NOMO-1 (cell line): ENCODE data around the gene RETREG1.
"Not testable (repeated sequence)": the region's sequence is repeated elsewhere in the genome, so short reads cannot be mapped to it uniquely, and the experiment has no call there.

Source experiments
- DNase-seq, 2 experiments: peaks; one replicate each; lab custom pipeline; 2025; ENCODE audit not compliant: unreplicated experiment in 2 of 2; lab: John Stamatoyannopoulos, UW

Gene RETREG1

GRCh38 chr5:16493261-16493660 lies 123.5 kb downstream of the RETREG1 start:
- DNase-seq, result no peak

GRCh38 chr5:16492398-16493140 lies 124.2 kb downstream of the RETREG1 start:
- no peak for DNase-seq

- DNase-seq, result no peak
Measured at GRCh38 chr5:16490911-16491310, 125.9 kb downstream of the RETREG1 start.

- DNase-seq, result peak; percentile 40 to 89
Measured at GRCh38 chr5:16489322-16489791, 127.4 kb downstream of the RETREG1 start.

GRCh38 chr5:16487456-16487855 lies 129.3 kb downstream of the RETREG1 start:
- no peak for DNase-seq

GRCh38 chr5:16486711-16487111 lies 130.1 kb downstream of the RETREG1 start:
- DNase-seq, result no peak

GRCh38 chr5:16485656-16486055 lies 131.1 kb downstream of the RETREG1 start:
- DNase-seq, result no peak

GRCh38 chr5:16484081-16484480 lies 132.7 kb downstream of the RETREG1 start:
- no peak for DNase-seq

GRCh38 chr5:16483361-16483760 lies 133.4 kb downstream of the RETREG1 start:
- no peak for DNase-seq

- no peak for DNase-seq
Measured at GRCh38 chr5:16482891-16483290, 133.9 kb downstream of the RETREG1 start.

GRCh38 chr5:16480821-16481538 lies 135.8 kb downstream of the RETREG1 start:
- no peak for DNase-seq

GRCh38 chr5:16480144-16480543 lies 136.7 kb downstream of the RETREG1 start:
- DNase-seq, result no peak

GRCh38 chr5:16477541-16477940 lies 139.3 kb downstream of the RETREG1 start:
- DNase-seq, result no peak

GRCh38 chr5:16476417-16476816 lies 140.4 kb downstream of the RETREG1 start:
- DNase-seq, result not testable (repeated sequence)

GRCh38 chr5:16471387-16471786 lies 145.4 kb downstream of the RETREG1 start:
- DNase-seq, result no peak

- DNase-seq, result no peak
Measured at GRCh38 chr5:16467363-16468219, 149.2 kb downstream of the RETREG1 start.

GRCh38 chr5:16465544-16466432 lies 151.0 kb downstream of the RETREG1 start, which contains the start of gene ZNF622:
ZNF622 (minus strand) TSS chr5:16465800; CDS start chr5:16465665, 135 bp downstream.
- DNase-seq, result peak; percentile 98 to 99

GRCh38 chr5:16464664-16465543 lies 151.9 kb downstream of the RETREG1 start:
- peak; percentile 62 to 71 for DNase-seq

- no peak for DNase-seq
Measured at GRCh38 chr5:16464231-16464630, 152.6 kb downstream of the RETREG1 start.
